ENCODE measurements around the gene ARSA.

ARSA gene

GRCh38 chr22:50582493-50583293, 45.3 kb downstream of the ARSA start, which contains the start of gene CHKB:
Gene CHKB, minus strand, starts transcription at chr22:50582849. Its CDS starts 68 bp downstream, at chr22:50582781.
- peak; percentile 98 to 99 for DNase-seq (ENCODE audit: extremely low read depth in 1 of 2, low read depth in 1 of 2)

- peak in 1 of 2 donors; percentile 35 for DNase-seq (ENCODE audit: extremely low read depth in 1 of 2, low read depth in 1 of 2)
These were observed 45.9 kb downstream of the ARSA start for GRCh38 chr22:50581950-50582492.

DNA sequence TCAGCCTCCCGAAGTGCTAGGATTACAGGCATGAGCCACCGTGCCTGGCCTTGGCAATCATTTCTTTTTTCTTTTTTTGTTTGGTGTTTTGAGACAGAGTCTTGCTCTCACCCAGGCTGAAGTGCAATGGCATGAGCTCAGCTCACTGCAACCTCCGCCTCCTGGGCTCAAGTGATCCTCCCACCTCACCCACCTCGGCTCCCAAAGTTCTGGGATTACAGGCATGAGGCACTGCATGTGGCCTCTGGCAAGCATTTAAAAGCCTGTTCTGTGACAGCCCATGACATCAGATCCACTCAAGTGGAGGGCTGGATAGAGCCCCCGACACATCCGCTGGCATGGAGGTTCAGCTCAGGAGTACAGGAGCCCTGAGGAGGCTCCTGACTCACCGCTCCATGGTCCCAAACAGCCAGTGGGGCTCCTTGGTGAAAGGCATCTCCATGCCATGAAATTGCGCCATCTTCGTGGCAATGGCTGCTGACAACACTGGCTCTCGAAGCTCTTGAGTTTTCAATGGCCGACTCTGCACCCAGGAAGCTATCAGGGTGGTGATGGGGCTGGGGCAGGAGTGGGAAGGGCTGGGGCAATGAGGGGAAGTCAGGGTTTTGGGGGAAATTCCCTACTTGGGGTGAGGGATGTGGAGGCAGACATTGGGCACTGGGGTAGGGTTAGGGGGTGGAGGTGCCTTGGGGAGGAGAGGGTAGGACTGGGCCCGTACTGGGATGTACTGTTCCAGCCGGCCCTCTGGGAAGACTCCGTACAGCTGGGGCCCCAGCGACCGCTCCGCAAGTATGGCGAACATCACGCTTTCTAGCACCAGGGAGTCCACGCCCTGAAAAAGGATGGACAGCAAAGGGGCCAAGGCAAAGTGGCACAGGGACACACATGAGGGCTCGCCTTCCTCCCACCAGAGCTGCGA, 46.7 kb downstream of the ARSA start:
- no peak for DNase-seq (ENCODE audit: extremely low read depth in 1 of 2, low read depth in 1 of 2)

GRCh38 chr22:50579752-50580151, 48.2 kb downstream of the ARSA start:
- no peak for DNase-seq (ENCODE audit: extremely low read depth in 1 of 2, low read depth in 1 of 2)

DNA sequence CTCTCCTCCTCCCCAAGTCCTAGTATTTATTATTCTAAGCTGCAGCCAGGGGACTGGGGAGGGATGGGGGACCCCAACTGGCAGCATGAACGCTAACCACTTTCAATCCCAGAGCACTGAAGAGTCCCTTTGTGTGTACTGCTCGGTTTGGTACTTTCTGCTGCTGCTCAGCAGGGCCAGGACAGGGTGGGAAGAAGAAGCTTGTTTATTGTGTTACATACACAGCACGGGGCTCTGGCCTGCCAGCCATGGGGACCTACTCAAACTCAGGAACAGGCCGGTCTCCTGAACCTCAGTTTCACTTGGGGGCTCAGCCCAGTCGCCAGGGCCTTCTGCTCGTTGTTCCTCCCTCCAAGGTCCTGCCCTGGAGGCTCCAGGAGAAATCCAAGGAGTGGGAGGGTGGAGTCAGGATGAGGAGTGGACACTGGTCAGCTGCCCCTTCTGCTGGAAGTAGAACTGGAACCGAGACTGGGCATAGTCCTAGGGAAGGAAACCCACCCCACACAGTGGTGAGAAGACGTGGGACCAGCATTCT, 49.1 kb downstream of the ARSA start:
- DNase-seq (ENCODE audit: extremely low read depth in 1 of 2, low read depth in 1 of 2) = no peak

DNA sequence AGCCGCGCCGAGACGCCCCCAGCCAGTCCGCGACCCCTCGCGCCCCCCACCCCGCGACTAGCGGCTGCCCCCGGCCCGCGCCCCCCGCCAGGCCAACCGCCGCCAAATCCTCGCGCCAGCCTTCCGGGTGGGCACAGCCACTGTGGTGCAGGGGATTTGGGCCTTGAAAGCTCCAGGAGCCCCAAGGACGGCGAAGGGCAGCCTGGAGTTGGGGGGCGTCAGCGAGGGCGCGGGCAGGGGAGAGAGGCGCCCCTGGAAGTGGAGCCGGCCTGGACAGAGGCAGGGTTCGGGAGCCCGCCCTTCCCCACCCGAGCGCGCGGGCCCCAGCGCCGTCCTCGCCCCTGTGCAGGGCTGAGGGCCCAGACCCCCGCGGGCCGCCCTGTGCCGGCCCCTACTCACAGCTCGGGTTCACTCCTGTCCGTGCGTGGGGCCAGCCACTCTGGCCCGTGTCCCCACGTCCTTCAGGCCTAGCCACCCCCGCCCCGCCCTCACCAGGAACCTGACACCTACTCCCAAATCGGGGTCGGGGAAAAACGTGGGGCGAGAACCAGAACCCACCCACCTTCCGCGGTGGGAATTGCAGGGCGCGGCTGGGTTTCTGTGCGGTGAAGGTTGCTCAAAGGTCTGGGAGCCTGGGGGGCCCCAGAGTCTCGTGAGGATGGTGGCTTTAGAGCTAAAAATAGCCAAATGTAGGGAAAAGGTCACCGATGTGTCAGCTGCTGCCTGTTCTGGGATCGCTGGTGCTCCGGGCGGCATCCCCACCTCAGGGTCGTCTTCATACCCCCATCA, 49.8 kb downstream of the ARSA start, which contains the start of gene CPT1B:
Gene CPT1B, minus strand, starts transcription at position 441 of the 789 bp plus-strand sequence. CDS start 512 bp downstream, outside the sequence.
- DNase-seq (ENCODE audit: extremely low read depth in 1 of 2, low read depth in 1 of 2) = no peak

DNA sequence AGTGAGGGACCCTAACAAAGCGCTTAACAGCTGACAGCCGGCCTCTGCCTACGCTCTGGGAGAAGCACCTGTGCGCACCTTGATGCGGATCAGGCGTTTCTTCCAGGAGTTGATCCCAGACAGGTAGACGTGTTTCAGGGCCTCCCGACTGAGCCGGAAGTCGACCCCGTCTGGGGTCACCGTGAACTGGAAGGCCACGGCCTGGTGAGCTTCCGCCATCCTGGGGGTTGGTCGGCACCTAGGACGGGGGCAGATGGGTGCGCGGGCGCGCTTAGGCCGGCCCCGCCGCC, 50.3 kb downstream of the ARSA start:
- DNase-seq (ENCODE audit: extremely low read depth in 1 of 2, low read depth in 1 of 2) = no peak

DNA sequence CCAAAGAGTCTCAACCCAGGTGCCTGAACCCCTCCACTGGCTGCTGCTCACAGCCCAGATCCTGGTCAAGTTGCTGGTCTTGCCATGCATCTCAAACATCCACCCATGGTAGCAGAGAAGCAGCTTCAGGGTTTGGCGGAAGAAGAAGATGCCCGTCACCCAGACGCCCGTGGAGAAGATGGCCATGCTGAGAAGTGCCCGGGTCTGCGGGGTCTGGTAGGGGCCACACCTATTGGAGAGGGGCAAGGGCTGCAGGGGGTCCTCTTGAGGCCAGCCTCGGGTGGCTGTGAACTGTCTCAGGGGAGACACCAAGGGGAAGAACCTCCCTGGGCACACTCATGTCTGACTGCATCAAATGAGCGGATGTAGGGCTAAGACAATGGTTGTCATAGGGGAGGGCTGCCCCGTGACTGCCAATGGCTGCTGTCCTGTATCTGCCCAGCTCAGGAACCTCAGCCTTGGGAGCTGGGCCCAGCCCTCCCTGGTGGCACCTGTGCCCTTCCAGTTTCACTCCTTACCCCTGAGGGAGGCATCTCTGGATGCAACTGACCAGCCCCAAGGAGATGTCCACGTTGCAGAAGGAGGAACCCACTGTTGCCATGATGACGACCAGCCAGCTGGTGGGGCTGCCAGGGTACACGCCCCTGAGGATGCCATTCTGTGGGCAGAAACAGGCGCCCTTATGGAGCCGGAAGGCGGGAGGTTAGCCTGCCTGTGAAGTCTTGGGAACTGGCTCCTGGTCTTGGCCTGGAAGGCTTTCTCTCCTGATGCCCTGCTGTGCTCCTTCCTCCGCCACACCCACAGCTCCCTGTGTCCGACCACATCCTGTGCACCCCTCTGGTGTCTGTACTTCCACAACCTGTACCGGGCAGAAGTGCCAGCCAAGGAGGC, 50.9 kb downstream of the ARSA start:
- DNase-seq (ENCODE audit: extremely low read depth in 1 of 2, low read depth in 1 of 2) = no peak

DNA sequence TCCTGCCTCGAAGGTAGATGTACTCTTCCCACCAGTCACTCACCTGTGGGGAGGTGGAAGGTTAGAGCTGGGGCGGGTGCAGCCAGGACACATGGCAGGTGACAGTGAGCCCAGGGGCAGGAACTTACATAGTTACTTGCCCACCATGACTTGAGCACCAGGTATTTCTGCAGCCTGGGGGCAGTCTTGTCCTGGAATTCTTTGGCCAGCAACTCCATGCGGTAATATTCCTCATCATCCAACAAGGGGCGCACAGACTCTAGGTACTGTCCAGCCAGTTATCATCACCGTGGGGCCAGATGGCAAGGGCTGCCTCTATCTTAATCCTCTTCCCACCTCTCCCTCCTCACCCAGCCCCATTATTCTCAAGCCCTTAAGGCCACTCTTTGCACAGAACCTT, 51.9 kb downstream of the ARSA start:
- DNase-seq (ENCODE audit: extremely low read depth in 1 of 2, low read depth in 1 of 2) = no peak

- no peak for DNase-seq (ENCODE audit: extremely low read depth in 1 of 2, low read depth in 1 of 2)
These were observed 52.5 kb downstream of the ARSA start for GRCh38 chr22:50575426-50575941.
